PC-3 (cell line): ENCODE data around the gene CCDC191. TPM values are rescaled to one million over a fixed set of nuclear protein-coding genes. Genes with fewer than 3 reads are reported as not detected.

ENCODE experiments used
- ATAC-seq: fragments of 200-7000 bp; cut with Tn5 transposase; 2 replicates; pipeline ENCODE4 v1.9.1; 2020; ENCODE audit warnings: mild to moderate bottlenecking, moderate library complexity
- Bru-seq: library from RNA; stranded (reverse); fragments of 400-500 nt; gene quantifications from one replicate; lab custom pipeline; 2021; lab: Mats Ljungman, UMichigan
- BruChase-seq, 2 experiments: library from RNA; stranded (reverse); fragments of 400-500 nt; gene quantifications; one replicate each; lab custom pipeline; 2021; lab: Mats Ljungman, UMichigan
- BruUV-seq: library from RNA; stranded (reverse); fragments of 400-500 nt; replicated peaks from 2 replicates; lab custom pipeline; 2021; lab: Mats Ljungman, UMichigan
- CTCF ChIA-PET: fragments of 300-600 bp; sonication (Branson Sonifier 250); formaldehyde crosslinking; loops from one replicate; lab custom pipeline; 2022; ENCODE audit warnings: antibody characterized with exemption; lab: Charles Lee
- POLR2A ChIA-PET: fragments of 300-600 bp; sonication (Branson Sonifier 250); formaldehyde crosslinking; loops from one replicate; lab custom pipeline; 2022; ENCODE audit warnings: antibody characterized with exemption; ENCODE audit not compliant: unreplicated experiment; lab: Charles Lee
- DNase-seq: peaks from one replicate; pipeline ENCODE4 v3.0.0-alpha.2; 2015
- H2AFZ ChIP-seq: fragments of 300-600 bp; sonication (generic); 2 replicates; pipeline ENCODE4 v1.6.0; 2016; ENCODE audit warnings: antibody characterized with exemption, low read length
- H3F3A ChIP-seq: fragments of 300-600 bp; sonication (generic); one replicate; pipeline ENCODE4 v1.6.0; 2017; ENCODE audit warnings: antibody characterized with exemption, low read length, control low read depth, mild to moderate bottlenecking; ENCODE audit not compliant: unreplicated experiment
- H3K27ac ChIP-seq: fragments of 300-600 bp; sonication (generic); 2 replicates; pipeline ENCODE4 v1.5.1; 2016; ENCODE audit warnings: mild to moderate bottlenecking, low read length
- H3K27me3 ChIP-seq: fragments of 300-600 bp; sonication (generic); 2 replicates; pipeline ENCODE4 v1.6.1; 2016; ENCODE audit warnings: low read length, mixed read lengths
- H3K36me3 ChIP-seq: fragments of 300-600 bp; sonication (generic); 2 replicates; pipeline ENCODE4 v1.6.1; 2016; ENCODE audit warnings: low read depth, mixed run types, low read length, mixed read lengths
- H3K4me1 ChIP-seq: fragments of 300-600 bp; sonication (generic); 2 replicates; pipeline ENCODE4 v1.5.1; 2016; ENCODE audit warnings: low read length; ENCODE audit not compliant: insufficient read depth
- H3K4me2 ChIP-seq: fragments of 300-600 bp; sonication (generic); 2 replicates; pipeline ENCODE4 v1.6.0; 2016; ENCODE audit warnings: low read length
- H3K4me3 ChIP-seq: fragments of 300-600 bp; sonication (generic); 2 replicates; pipeline ENCODE4 v1.5.1; 2016; ENCODE audit warnings: mild to moderate bottlenecking, low read length, mixed read lengths
- H3K79me2 ChIP-seq: fragments of 300-600 bp; sonication (generic); 2 replicates; pipeline ENCODE4 v1.6.1; 2017; ENCODE audit warnings: low read length, mixed read lengths
- H3K9ac ChIP-seq: fragments of 300-600 bp; sonication (generic); 2 replicates; pipeline ENCODE4 v1.6.0; 2016; ENCODE audit warnings: mild to moderate bottlenecking, low read length
- H3K9me2 ChIP-seq: fragments of 300-600 bp; sonication (generic); replicated peaks from 2 replicates; pipeline ENCODE4 v1.6.1; 2016; ENCODE audit warnings: mixed run types, low read length, mixed read lengths
- H3K9me3 ChIP-seq: fragments of 300-600 bp; sonication (generic); 2 replicates; pipeline ENCODE4 v1.6.1; 2016; ENCODE audit warnings: low read length, mixed read lengths
- H4K20me1 ChIP-seq: fragments of 300-600 bp; sonication (generic); 2 replicates; pipeline ENCODE4 v1.6.1; 2016; ENCODE audit warnings: low read length, mixed read lengths
- EZH2 ChIP-seq: fragments of 300-600 bp; sonication (generic); IDR thresholded peaks from one replicate; pipeline ENCODE4 v1.6.1; 2017; ENCODE audit warnings: antibody characterized with exemption, mild to moderate bottlenecking, low read length; ENCODE audit not compliant: unreplicated experiment
- EZH2phosphoT487 ChIP-seq: fragments of 300-600 bp; sonication (generic); IDR thresholded peaks from 2 replicates; pipeline ENCODE4 v1.6.1; 2018; ENCODE audit warnings: mild to moderate bottlenecking, antibody characterized with exemption, low read length, borderline replicate concordance
- intact Hi-C: fragments of 100-400 bp; cut with micrococcal nuclease; formaldehyde crosslinking; loops from 2 replicates; pipeline ENCODE4 v1.9.0; 2023
- long read RNA-seq: library from polyadenylated mRNA; unstranded; transcript quantifications from one replicate; pipeline ENCODE4 v2.0.0, GENCODE V29; 2021; ENCODE audit not compliant: unreplicated experiment
- total RNA-seq: library from RNA; depleted of rRNA; stranded (reverse); fragments of >200 nt; gene quantifications from 2 replicates; pipeline ENCODE4 v1.2.3, GENCODE V29; 2014; rRNA removed
- TF ChIP-seq, protein P1 (sequence below): fragments of 300-600 bp; sonication (generic); conservative IDR thresholded peaks from 2 replicates; pipeline ENCODE4 v1.5.1; 2017; ENCODE audit warnings: antibody characterized with exemption, low read depth, mild to moderate bottlenecking, low read length

CCDC191 gene, protein sequence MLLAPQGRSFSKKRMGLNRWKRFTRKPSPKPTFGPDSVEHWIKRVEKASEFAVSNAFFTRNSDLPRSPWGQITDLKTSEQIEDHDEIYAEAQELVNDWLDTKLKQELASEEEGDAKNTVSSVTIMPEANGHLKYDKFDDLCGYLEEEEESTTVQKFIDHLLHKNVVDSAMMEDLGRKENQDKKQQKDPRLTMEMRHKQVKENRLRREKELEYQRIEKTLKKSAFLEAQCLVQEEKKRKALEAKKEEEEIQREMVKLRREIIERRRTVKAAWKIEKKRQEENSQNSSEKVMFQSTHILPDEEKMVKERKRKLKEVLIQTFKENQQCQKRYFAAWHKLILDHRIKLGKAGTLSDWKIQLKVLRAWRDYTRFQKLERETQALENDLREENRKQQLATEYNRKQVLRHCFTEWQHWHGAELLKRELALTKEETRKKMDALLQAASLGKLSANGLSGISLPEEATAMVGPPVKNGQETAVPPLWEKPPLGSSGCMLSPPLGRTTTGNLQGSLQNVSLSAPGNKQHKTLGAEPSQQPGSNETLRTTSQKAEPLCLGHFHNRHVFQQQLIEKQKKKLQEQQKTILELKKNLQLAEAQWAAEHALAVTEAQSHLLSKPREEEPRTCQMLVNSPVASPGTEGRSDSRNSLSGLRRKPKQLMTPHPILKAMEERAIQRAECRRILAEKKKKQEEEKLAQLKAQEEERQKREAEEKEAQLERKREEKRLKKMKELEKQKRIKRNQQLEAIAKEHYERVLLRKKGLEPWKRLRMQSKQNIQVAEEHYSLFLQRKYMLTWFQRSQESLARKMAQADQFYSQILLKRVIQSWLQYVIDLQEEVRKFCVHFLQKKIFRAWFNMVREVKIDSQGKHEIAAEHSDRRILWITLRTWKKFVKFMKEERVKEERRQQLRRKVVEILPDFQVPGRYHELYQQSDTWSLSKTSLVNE
- total RNA-seq: 1.3 and 1.7 TPM in 2 replicates
- Bru-seq, nascent RNA: percentile 57 among the genes with signal in this experiment
- BruChase-seq, experiment 1, labeled RNA remaining after a 6-hour chase: percentile 46 among the genes with signal in this experiment
- BruChase-seq, experiment 2, labeled RNA remaining after a 2-hour chase: percentile 58 among the genes with signal in this experiment
- long read RNA-seq, partial matches to known transcripts: 3 of 8 reads
- long read RNA-seq, other reads (novel, unspliced or antisense): 5 of 8 reads

DNA sequence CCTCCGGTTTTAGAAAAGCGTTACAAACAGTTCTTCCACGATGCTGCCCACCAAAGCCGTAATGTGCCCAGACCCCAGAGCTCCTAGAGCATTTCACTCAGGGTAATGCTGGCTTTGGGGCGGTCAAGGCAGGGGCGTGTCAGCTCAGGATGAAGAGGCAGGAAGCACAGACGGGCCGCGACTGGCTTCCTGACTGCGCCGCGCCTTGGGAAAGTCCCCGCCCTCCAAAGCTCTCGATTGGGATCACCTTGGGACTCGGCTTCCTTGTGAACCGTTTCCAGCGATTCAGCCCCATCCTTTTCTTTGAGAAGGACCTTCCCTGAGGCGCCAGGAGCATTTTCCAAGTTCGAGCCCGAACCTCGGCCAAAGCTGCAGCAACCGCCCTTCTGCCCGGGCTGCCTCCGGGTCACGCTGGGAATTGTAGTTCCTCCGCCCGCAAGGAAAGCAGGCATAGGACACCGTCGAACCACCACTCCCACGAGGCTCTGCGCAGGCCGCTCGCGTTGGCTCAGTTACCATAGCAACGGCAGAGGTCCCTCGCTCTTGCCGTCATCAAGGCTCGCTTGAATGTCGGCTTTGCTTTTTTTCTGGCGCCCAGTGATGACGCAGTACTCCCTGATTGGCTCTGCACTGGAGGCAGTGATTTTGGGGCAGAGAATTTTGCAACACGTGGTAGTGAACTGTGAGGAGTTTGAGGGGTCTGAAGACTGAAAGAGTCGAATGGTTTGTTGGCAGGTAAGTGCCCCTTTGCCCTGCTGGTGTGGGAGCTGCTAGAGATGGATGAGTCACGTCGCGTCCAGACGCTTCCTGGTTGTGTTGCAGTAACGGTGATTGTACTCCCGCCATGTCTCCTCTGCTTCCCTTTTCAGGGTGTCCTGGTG is at the start of gene CCDC191, which contains the start of gene QTRT2:
Gene CCDC191, minus strand, starts transcription at position 397 of the 881 bp plus-strand sequence. Its CDS starts 60 bp downstream, at position 337.
Gene QTRT2, plus strand, starts transcription at position 608 of the 881 bp plus-strand sequence. CDS start 8,521 bp downstream, outside the sequence.
- peak within 1 kb of the TSS; percentile 71 for H3K27ac ChIP-seq
- peak within 1 kb of the TSS; percentile 96 for H3K4me2 ChIP-seq
- peak; percentile 98 for ATAC-seq
- no peaks in the 10 kb centered on the region for H3K9me2 ChIP-seq
- ChIA-PET CTCF (interaction anchor here (0.6 kb wide), 1 partner anchor 1442 kb away, joined by 4 read pairs; no protein-coding TSS in a partner anchor), POLR2A (no interaction called here)
- no peak for TF ChIP-seq EZH2
- TF ChIP-seq, protein P1, sequence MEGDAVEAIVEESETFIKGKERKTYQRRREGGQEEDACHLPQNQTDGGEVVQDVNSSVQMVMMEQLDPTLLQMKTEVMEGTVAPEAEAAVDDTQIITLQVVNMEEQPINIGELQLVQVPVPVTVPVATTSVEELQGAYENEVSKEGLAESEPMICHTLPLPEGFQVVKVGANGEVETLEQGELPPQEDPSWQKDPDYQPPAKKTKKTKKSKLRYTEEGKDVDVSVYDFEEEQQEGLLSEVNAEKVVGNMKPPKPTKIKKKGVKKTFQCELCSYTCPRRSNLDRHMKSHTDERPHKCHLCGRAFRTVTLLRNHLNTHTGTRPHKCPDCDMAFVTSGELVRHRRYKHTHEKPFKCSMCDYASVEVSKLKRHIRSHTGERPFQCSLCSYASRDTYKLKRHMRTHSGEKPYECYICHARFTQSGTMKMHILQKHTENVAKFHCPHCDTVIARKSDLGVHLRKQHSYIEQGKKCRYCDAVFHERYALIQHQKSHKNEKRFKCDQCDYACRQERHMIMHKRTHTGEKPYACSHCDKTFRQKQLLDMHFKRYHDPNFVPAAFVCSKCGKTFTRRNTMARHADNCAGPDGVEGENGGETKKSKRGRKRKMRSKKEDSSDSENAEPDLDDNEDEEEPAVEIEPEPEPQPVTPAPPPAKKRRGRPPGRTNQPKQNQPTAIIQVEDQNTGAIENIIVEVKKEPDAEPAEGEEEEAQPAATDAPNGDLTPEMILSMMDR: no peak
- TF ChIP-seq EZH2phosphoT487: no peak
- BruUV-seq: TSS peak; percentile 76
- no peaks in the 10 kb centered on the region for H3K27me3 ChIP-seq
- peaks cover 8% of the 10 kb centered on the region; the same call in 1 of the 2 replicates for H3K36me3 ChIP-seq
- H3K79me2 ChIP-seq: peaks cover 48% of the 10 kb centered on the region
- no peaks in the 10 kb centered on the region for H3K9me3 ChIP-seq
- H3F3A ChIP-seq: no peaks in the 10 kb centered on the region
- no peaks in the 10 kb centered on the region for H4K20me1 ChIP-seq
- intact Hi-C loops: loop anchor here (2.0 to 5.0 kb wide), 3 partner anchors 109 to 309 kb away; partner anchors contain the start of genes ATP6V1A, GRAMD1C, NAA50 and ZDHHC23
- H3K4me1 ChIP-seq: peaks cover 21% of the 10 kb centered on the region
- H3K9ac ChIP-seq: peak within 1 kb of the TSS; percentile 85
- peak within 1 kb of the TSS; percentile 97 for H2AFZ ChIP-seq
- DNase-seq: peak; percentile 99
- peak within 1 kb of the TSS; percentile 76 for H3K4me3 ChIP-seq

DNA sequence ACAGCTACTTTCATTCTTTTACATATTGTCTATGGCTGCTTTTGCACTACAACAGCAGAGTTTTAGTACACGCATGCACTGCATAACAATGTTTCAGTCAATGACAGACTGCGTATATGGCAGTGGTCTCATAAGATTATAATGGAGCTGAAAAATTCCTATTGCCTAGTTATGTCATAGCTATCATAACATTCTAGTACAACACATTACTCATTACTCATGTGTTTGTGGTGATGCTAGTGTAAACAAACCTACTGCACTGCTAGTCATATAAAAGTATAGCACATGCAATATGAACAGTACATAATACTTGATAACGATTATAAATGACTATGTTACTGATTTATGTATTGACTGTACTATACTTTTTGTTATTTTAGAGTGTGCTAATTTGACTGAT is 48.1 kb upstream of the CCDC191 start:
- Histone ChIP-seq H3K9me3 (no peaks in the 10 kb centered on the region), H3K4me1 (no peaks in the 10 kb centered on the region), H3K9ac (no peak overlapping the region), H3K79me2 (no peaks in the 10 kb centered on the region), H3K36me3 (no peaks in the 10 kb centered on the region), H3K27ac (no peak overlapping the region), H3F3A (no peaks in the 10 kb centered on the region), H2AFZ (no peak overlapping the region), H3K27me3 (0 out of 2 replicates have a peak, but pooled peaks cover 9% of the 10 kb centered on the region), H3K4me2 (no peak overlapping the region), H3K4me3 (no peak overlapping the region), H3K9me2 (no peaks in the 10 kb centered on the region), H4K20me1 (no peaks in the 10 kb centered on the region)
- DNase-seq (peak; percentile 63), ATAC-seq (peak; percentile 99)
- ChIA-PET CTCF (no interaction called here), POLR2A (interaction anchor here (0.5 kb wide), 2 partner anchors 245 to 1773 kb away, joined by 3 to 8 read pairs; no protein-coding TSS in a partner anchor)
- BruUV-seq: no TSS peak
- TF ChIP-seq EZH2phosphoT487 (no peak), EZH2 (no peak)
- TF ChIP-seq, protein P1: no peak
- intact Hi-C loops: no loop called here
